Measurements from ENCODE around the gene HRG. TPM values are rescaled to one million over a fixed set of nuclear protein-coding genes. Genes with fewer than 3 reads are reported as not detected.

Gene HRG
- total RNA-seq (2021) = not detected in 2 replicates
- percentile 11 among the genes with signal in this experiment for Bru-seq, nascent RNA
- not detected for BruChase-seq, experiment 1, labeled RNA remaining after a 2-hour chase
- percentile 10 among the genes with signal in this experiment for BruChase-seq, experiment 2, labeled RNA remaining after a 6-hour chase
- long read RNA-seq = 0 reads

- TF ChIP-seq EZH2 (IDR thresholded peaks at IDR 0.05; ENCODE audit: borderline replicate concordance, low read depth, low read length, poor library complexity, severe bottlenecking) (no peak), CTCF (conservative IDR thresholded peaks at IDR 0.05; ENCODE audit: low read depth, low read length) (no peak)
- Histone ChIP-seq H3K27me3 (replicated peaks; ENCODE audit: insufficient read depth, low read depth, low read length, poor library complexity) (peaks cover 3% of the 10 kb centered on the region), H3K4me1 (ENCODE audit: insufficient read depth, low read length, poor library complexity, severe bottlenecking) (no peaks in the 10 kb centered on the region), H3K9me3 (ENCODE audit: low read depth, low read length, poor library complexity, severe bottlenecking) (no peaks in the 10 kb centered on the region), H3K27ac (ENCODE audit: low read depth, low read length, poor library complexity, severe bottlenecking) (no peak within 1 kb of the TSS), H3K4me3 (ENCODE audit: low read depth, low read length, poor library complexity, severe bottlenecking) (no peak within 1 kb of the TSS), H3K36me3 (ENCODE audit: insufficient read depth, low read length, poor library complexity, severe bottlenecking) (no peaks in the 10 kb centered on the region)
- DNase-seq (ENCODE audit: low spot score) = no peak
- intact Hi-C loops (cut with micrococcal nuclease; ENCODE audit: unreplicated experiment) = no loop called here
- BruUV-seq (replicated peaks) = no TSS peak
- POLR2A ChIA-PET (ENCODE audit: low non-redundant PET) = no interaction called here
- CTCF ChIA-PET = no interaction called here
Measured at GRCh38 chr3:186665625-186666188, at the start of gene HRG. TSS of gene HRG (plus strand) at chr3:186666014. CDS start at chr3:186666032, 18 bp downstream.

- CTCF ChIA-PET = interaction anchor here (1.3 to 1.5 kb wide), 2 partner anchors 10 to 76 kb away, joined by 9 to 12 read pairs; no protein-coding TSS in a partner anchor
- DNase-seq (ENCODE audit: low spot score) = no peak
- Histone ChIP-seq H3K9me3 (ENCODE audit: low read depth, low read length, poor library complexity, severe bottlenecking) (no peaks in the 10 kb centered on the region), H3K4me3 (ENCODE audit: low read depth, low read length, poor library complexity, severe bottlenecking) (no peak overlapping the region), H3K36me3 (ENCODE audit: insufficient read depth, low read length, poor library complexity, severe bottlenecking) (no peaks in the 10 kb centered on the region), H3K27ac (ENCODE audit: low read depth, low read length, poor library complexity, severe bottlenecking) (no peak overlapping the region), H3K4me1 (ENCODE audit: insufficient read depth, low read length, poor library complexity, severe bottlenecking) (peaks cover 35% of the 10 kb centered on the region), H3K27me3 (replicated peaks; ENCODE audit: insufficient read depth, low read depth, low read length, poor library complexity) (no peaks in the 10 kb centered on the region)
- intact Hi-C loops (cut with micrococcal nuclease; ENCODE audit: unreplicated experiment) = loop anchor here (2.0 to 10.0 kb wide), 3 partner anchors 169 to 339 kb away; partner anchors contain the start of gene EIF4A2
- POLR2A ChIA-PET (ENCODE audit: low non-redundant PET) = no interaction called here
- BruUV-seq (replicated peaks) = no TSS peak
- TF ChIP-seq CTCF (conservative IDR thresholded peaks at IDR 0.05; ENCODE audit: low read depth, low read length) (no peak), EZH2 (IDR thresholded peaks at IDR 0.05; ENCODE audit: borderline replicate concordance, low read depth, low read length, poor library complexity, severe bottlenecking) (no peak)
Measured at GRCh38 chr3:186616299-186616617, 49.6 kb upstream of the HRG start.

- no TSS peak for BruUV-seq (replicated peaks)
Measured at GRCh38 chr3:186617036-186617946, 48.5 kb upstream of the HRG start.

More at GRCh38 chr3:186617036-186617946, 48.5 kb upstream of the HRG start:
- Histone ChIP-seq H3K4me1 (ENCODE audit: insufficient read depth, low read length, poor library complexity, severe bottlenecking) (peaks cover 35% of the 10 kb centered on the region), H3K36me3 (ENCODE audit: insufficient read depth, low read length, poor library complexity, severe bottlenecking) (no peaks in the 10 kb centered on the region), H3K27me3 (replicated peaks; ENCODE audit: insufficient read depth, low read depth, low read length, poor library complexity) (no peaks in the 10 kb centered on the region), H3K9me3 (ENCODE audit: low read depth, low read length, poor library complexity, severe bottlenecking) (no peaks in the 10 kb centered on the region), H3K27ac (ENCODE audit: low read depth, low read length, poor library complexity, severe bottlenecking) (no peak overlapping the region), H3K4me3 (ENCODE audit: low read depth, low read length, poor library complexity, severe bottlenecking) (peak overlapping the region; percentile 34)
- intact Hi-C loops (cut with micrococcal nuclease; ENCODE audit: unreplicated experiment) = loop anchor here (2.0 to 10.0 kb wide), 3 partner anchors 168 to 340 kb away; partner anchors contain the start of gene EIF4A2
- no peak for TF ChIP-seq EZH2 (IDR thresholded peaks at IDR 0.05; ENCODE audit: borderline replicate concordance, low read depth, low read length, poor library complexity, severe bottlenecking)
- TF ChIP-seq CTCF (conservative IDR thresholded peaks at IDR 0.05; ENCODE audit: low read depth, low read length) = peak; percentile 99
- ChIA-PET CTCF (interaction anchor here (0.6 to 1.5 kb wide), 7 partner anchors 9 to 738 kb away, joined by 4 to 12 read pairs (median 6); partner anchors contain the start of gene DNAJB11), POLR2A (ENCODE audit: low non-redundant PET) (no interaction called here)
- peak; percentile 93 for DNase-seq (ENCODE audit: low spot score)
